ENCODE data around the gene OBP2A. TPM values are rescaled to one million over a fixed set of nuclear protein-coding genes. Genes with fewer than 3 reads are reported as not detected.
"Not testable (repeated sequence)": the region's sequence is repeated elsewhere in the genome, so short reads cannot be mapped to it uniquely, and the experiment has no call there.

OBP2A gene
- polyA plus RNA-seq, 1 donor: not detected

DNA sequence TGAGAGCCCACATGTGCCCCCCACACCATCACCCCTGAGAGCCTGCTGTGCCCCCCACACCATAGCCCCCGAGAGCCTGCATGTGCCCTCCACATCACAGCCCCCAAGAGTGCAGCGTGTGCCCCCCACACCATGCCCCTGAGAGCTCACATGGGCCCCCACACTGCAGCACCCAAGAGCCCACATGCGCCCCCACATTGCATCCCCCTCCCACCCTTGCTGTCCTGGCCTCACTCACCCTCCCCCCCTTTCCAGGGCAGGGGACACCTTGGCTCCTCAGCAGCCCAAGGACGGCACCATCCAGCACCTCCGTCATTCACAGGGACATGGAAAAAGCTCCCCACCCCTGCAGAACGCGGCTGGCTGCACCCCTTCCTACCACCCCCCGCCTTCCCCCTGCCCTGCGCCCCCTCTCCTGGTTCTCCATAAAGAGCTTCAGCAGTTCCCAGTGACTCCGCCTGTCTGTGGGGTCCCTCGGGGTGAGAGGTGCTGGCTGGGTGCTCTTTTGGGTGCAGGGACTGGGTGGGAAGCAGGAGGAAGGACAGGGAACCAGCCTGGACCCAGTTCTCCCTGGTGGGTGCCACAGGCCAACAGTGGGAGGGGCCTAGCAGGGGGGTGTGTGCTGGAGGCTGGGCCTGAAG lies 19.7 kb upstream of the OBP2A start:
- no peak for DNase-seq

DNA sequence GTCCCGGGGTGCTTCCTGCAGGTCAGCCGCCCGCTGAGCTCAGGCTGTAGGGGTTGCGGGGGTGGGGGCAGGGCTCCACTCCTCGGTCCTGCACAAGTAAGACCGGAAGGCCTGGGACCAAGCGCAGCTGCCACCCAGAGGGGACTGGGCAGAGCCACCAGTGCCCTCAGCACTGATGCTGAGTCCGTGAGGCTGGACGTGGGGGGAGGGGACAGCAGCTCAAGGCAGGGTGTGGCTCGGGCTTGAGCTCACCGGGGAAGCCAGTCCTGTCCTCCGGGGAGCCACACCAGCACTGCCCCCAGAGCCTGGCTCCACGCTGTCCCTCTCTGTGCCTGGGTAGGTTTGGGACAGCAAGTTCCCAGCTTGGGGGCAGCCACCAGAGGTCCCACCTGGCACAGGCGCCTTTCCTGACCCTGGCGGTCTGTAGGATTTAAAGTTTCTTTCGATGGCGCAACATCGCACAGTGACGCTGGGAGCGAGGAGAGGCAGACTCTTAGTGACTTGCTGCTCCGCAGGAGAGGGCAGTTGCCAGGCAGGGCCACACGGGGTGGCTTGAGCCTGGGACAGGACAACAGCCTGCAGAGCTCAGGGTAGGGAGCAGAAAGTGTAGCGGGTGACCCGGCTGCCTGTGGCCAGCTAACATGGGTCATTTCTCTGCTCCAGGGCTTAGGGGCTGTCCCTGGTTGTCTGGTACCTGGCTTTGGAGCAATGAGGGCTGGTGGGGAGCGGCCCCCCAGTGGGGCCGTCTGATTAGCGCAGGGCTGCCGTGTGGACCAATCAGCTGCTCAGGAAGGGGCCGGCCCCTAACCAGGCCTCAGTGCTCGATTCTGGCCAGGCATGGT lies 19.0 kb upstream of the OBP2A start:
- no peak for DNase-seq

GRCh38 chr9:135528842-135529435 lies 17.0 kb upstream of the OBP2A start:
- DNase-seq: not testable (repeated sequence)

DNA sequence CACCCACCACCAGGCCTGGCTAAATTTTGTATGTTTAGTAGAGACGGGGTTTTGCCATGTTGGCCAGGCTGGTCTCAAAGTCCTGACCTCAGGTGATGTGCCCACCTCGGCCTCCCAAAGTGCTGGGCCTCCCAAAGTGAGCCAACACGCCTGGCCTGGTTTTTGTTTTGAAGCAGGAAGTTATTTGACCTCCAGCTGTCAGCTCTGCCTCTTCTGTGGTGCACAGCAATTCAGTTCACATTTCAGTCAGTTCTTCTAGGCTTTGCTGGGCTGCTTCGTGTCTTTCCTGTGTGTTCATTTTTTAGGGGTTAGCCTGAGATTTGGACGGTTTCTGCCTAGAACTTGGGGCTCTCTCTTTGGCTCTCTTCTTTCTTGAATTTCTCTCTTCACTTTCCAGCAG lies 15.8 kb upstream of the OBP2A start:
- DNase-seq: no peak

- no peak for DNase-seq
These were observed 14.8 kb upstream of the OBP2A start for GRCh38 chr9:135531096-135531495.

DNA sequence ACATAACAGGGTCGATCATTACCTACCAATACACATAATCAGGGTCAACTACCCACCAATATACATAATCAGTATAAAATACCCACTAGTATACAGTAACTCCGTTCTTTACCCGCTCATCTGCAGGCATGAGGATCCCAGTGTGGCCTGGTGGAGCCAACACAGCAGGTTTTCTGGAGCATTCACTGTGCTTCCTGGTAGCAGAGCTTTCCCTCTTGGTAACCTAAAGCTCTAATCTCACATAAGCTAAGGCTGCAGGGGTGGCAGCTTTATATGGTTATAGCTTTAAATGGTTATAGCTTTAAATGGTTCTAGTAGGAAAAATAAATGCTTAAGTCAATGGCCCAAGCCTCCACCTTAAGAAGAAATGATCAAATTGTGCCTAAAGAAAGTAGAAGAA lies 12.8 kb upstream of the OBP2A start:
- no peak for DNase-seq

DNA sequence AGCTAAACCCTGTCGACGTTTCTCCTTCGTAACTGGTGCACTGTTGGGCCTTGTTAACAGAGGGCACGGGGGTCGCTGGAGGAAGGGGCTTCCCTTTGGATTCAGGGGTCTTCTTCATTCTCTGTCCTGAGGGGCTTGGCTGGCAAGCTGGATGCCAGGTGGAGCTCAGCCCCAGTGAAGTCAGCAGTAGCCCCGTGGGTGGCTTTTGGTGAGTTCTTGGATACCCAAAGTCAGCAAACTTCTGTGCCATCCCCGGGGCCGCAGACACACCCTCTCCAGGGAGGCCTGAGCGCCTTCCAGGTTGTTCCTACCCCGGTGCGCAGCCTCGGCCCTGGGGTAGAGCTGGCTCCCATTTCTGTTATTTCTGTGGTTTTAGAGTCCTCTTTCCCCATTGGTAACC lies 12.3 kb upstream of the OBP2A start:
- DNase-seq: no peak

GRCh38 chr9:135534192-135534711 lies 11.7 kb upstream of the OBP2A start:
- DNase-seq: not testable (repeated sequence)

DNA sequence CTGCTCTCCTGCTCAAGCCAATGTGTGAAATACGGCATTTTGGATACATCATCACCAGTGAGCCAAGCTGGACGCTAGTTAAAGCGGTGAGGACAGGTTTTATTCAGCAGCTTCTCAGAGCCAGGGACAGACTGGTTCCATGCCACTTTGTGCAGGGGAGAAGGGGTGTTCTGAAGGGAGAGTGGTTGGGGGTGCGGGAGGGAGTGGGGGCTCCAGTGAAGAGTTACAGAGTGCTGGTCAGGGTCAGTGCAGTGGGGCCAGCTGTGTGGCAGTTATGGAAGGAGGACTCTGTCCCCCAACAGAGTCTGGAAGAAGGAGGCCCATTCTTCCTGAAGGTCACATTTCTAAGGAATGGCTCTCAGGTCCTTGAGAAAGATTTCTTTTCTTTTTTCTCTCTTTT lies 11.1 kb upstream of the OBP2A start:
- not testable (repeated sequence) for DNase-seq

DNA sequence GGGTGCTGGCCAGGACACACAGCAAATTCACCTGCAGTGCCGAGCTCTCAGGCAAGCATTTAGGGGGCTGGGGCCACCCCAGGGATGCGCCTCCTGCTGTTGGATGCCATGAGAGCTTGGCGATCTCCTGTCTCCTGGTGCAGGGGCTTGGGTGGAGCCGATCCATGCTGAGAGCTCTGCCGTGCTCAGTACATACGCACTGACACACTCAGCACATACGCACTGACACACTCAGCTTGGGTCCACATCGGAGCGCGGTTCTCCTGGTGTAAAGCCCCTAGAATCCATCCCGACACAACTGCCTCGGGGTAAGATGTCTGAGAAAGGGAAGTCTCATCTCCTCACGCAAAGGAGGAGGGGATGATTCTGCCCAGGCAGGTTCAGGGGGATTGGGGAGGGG lies 10.3 kb upstream of the OBP2A start:
- DNase-seq: not testable (repeated sequence)

DNA sequence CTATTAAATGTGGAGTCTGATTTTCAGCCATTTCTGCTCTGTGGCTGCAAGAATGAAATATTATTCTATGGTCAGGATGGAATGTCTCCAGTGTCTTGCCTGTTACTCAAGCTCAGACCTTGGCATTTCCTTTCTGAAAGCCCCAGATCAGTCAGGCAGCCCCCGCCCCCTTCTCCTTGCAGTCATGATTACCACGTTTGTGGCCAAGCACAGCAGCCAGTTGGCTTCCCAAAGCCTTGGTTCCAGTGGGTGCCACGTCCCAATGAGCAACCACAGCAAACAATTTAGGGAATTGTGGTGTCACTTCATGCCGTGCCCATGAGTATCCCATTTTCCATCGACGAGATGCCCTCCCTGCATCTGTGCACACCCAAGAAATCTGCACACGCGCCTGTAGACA lies 9.7 kb upstream of the OBP2A start:
- no peak for DNase-seq

- DNase-seq: not testable (repeated sequence)
These were observed 2.5 kb upstream of the OBP2A start for GRCh38 chr9:135543262-135543894.

DNA sequence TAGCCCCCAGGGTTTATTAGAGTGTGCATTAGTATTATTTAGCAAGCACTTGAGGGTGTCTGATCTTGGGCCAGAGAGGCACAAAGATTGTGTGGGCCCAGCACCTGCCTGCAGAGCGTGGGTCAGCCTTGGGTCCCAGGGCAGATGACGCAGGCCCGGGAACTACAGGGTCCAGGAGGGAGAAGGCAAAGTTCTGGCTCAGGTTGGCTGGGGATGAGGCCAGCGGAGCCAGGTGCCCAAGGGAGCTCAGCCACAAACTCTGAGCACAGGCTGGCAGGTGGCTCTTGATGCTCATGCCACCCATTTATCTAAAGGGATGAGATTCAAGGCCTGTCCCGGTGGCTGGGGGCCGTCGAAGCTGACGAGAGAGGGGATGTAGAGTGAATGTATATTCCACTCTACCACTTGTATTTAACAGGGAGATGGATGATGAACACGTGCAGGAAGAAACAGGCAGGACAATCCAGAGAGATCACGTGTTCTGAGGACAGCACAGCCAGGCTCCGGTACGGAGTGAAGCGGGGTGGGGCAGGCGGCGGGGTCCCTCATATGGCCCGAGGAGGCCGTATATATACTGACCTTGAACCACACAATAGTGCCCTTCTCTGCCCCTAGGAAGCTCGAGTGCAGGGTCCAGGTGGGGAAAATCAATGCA lies 818 bp upstream of the OBP2A start:
- DNase-seq: no peak

- DNase-seq: not testable (repeated sequence)
These were observed 1.1 kb downstream of the OBP2A start for GRCh38 chr9:135546792-135547617.

GRCh38 chr9:135547756-135548736 lies 2.1 kb downstream of the OBP2A start:
- no peak for DNase-seq

- DNase-seq: not testable (repeated sequence)
These were observed 3.8 kb downstream of the OBP2A start for GRCh38 chr9:135549478-135550343.

DNA sequence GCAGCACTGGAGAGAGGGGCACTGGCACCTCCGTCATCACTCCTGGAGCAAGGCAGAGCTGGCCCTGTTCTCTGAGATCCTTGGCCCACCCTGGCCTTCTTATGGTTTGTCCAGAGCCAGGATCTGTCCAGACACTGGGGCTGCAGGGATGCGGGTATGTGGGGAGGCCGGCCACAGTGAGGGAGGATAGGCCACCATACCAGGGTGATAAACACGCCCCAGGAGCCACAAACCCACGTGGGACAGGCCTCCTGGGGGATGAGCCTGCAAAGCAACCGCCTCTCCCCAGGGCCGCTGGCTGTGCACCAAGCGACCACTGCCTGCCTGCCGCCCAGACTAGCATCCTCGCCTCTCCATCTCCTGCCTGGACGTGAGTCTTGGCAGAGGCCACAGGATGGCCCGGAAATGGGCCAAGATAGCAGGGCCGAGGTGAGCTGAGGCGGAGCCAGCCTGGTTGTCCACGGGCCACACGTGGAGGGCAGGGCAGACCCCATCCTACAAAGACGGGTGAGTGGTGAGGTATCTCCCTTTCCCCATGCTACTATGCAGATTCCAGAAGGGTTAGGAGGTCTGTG lies 4.5 kb downstream of the OBP2A start:
- DNase-seq: no peak

GRCh38 chr9:135551031-135551430 lies 5.1 kb downstream of the OBP2A start:
- DNase-seq: no peak
